ENCODE data around the gene BLOC1S5.
A peak's percentile ranks its signal among the peaks of the same experiment; 100 is the strongest.

BLOC1S5 gene

DNA sequence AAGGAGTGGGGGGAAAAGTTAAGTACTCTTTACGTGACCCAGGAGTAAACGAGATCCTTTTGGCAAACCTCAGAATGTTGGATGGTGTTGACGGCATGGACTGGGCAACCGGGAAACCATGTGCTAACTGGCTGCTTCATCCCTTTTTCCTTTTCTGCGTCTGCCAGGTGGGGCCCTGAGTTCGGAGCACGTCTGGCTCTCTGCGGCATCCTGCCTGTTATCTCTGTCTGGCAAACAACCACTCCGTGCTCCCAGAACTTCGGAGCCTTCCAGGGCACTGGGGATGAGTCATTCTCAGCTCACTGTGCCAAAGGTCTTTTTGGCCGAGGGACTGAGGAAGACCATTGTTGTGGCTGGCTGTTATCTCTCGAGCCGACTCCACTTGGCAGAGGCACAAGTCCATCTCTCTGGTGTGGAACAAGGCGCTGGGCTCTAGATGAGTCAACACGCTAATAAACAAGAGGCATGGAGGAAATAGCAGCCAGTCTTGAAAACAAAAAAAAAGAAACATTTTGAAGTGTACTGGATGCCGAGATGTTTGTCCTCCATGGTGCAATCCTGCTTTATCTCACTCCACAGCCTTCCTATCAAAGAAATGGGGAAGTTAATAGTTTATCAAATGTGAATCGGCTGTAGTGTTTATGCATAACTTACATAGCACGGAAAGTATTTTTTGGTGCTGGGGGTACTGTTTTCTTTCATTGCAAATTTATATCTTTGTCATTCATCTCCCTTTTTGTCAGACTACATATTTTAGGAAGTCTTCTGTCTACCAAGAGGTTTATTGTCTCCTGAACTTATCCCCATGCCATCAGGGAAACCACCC is 89.0 kb downstream of the BLOC1S5 start:
- Histone ChIP-seq H3K4me3 (ENCODE audit: low read depth, low read length) (peak overlapping the region; percentile 66), H3K27ac (ENCODE audit: low read depth, low read length) (peak overlapping the region; percentile 14; the same call in 1 of the 2 replicates), H3K4me1 (ENCODE audit: control insufficient read depth, insufficient read depth, low read length, unreplicated experiment) (peaks cover 15% of the 10 kb centered on the region), H3K36me3 (ENCODE audit: insufficient read depth, low read length) (no peaks in the 10 kb centered on the region), H3K79me2 (ENCODE audit: control insufficient read depth, insufficient read depth, low read length, unreplicated experiment) (no peaks in the 10 kb centered on the region), H2AFZ (ENCODE audit: low read length, unreplicated experiment) (no peak overlapping the region), H3K27me3 (ENCODE audit: insufficient read depth, low read length) (no peaks in the 10 kb centered on the region)

DNA sequence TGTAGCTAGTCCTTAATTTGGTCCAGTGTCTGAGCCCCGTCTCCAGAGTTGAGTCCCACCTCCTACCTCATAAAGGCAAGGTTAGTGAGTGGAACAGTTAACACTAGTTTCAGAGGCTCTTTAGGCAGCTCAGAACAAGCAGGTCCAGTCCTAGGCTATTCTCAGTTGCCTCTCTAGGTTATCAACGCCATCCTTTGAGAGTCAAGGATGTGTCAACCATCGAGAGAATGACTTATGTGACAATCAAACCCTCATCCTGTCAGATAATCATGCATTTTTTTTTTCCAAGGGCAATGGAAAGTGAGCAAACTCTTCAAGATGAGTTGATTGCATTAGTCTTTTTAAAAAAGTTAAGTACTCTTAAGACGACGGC is 89.6 kb downstream of the BLOC1S5 start:
- peak overlapping the region; percentile 7; the same call in 1 of the 2 replicates for H3K27ac ChIP-seq (ENCODE audit: low read depth, low read length)
- H3K4me1 ChIP-seq (ENCODE audit: control insufficient read depth, insufficient read depth, low read length, unreplicated experiment): peaks cover 15% of the 10 kb centered on the region
- peak overlapping the region; percentile 66 for H3K4me3 ChIP-seq (ENCODE audit: low read depth, low read length)
- no peaks in the 10 kb centered on the region for H3K79me2 ChIP-seq (ENCODE audit: control insufficient read depth, insufficient read depth, low read length, unreplicated experiment)
- H2AFZ ChIP-seq (ENCODE audit: low read length, unreplicated experiment): no peak overlapping the region
- H3K36me3 ChIP-seq (ENCODE audit: insufficient read depth, low read length): no peaks in the 10 kb centered on the region
- H3K27me3 ChIP-seq (ENCODE audit: insufficient read depth, low read length): no peaks in the 10 kb centered on the region

DNA sequence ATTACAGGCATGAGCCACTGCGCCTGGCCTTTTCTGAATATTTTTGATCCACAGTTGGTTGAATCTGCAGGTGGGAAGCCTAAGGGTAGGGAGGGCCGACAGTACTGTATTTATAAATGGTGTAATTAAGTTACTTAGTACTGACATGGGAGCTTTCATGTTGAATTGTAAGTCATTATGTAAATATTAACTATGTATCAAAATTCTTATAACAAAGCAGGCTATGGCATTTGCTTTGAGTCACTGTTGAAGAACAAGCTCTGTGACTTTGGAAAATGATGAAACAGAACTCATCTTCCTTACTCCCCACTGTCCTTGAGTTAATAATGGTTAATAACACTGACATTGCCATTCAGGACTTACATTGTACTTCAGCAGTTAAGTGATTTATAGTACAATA is 90.6 kb downstream of the BLOC1S5 start:
- no peaks in the 10 kb centered on the region for H3K79me2 ChIP-seq (ENCODE audit: control insufficient read depth, insufficient read depth, low read length, unreplicated experiment)
- no peak overlapping the region for H3K27ac ChIP-seq (ENCODE audit: low read depth, low read length)
- no peaks in the 10 kb centered on the region for H3K36me3 ChIP-seq (ENCODE audit: insufficient read depth, low read length)
- peaks cover 15% of the 10 kb centered on the region for H3K4me1 ChIP-seq (ENCODE audit: control insufficient read depth, insufficient read depth, low read length, unreplicated experiment)
- H3K27me3 ChIP-seq (ENCODE audit: insufficient read depth, low read length): no peaks in the 10 kb centered on the region
- no peak overlapping the region for H2AFZ ChIP-seq (ENCODE audit: low read length, unreplicated experiment)
- H3K4me3 ChIP-seq (ENCODE audit: low read depth, low read length): no peak overlapping the region

DNA sequence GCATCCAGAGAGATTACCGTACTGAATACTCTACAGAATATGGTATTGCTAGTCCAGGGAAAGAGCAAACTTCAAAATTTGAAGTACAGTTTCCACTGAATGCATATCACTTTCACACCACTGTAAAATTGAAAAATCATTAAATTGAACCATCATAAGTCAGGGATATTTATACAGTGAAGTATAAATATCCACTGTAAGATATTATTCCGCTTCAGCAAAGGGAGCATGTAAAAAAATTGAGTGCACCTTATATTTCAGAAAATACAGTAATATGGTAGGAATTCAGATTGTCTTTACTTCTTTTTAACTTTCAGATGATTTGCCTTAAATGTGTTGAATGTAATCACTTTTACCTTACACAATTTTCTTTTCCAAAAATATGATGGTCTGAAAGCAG is 92.7 kb downstream of the BLOC1S5 start:
- H2AFZ ChIP-seq (ENCODE audit: low read length, unreplicated experiment): no peak overlapping the region
- H3K4me1 ChIP-seq (ENCODE audit: control insufficient read depth, insufficient read depth, low read length, unreplicated experiment): peaks cover 15% of the 10 kb centered on the region
- H3K79me2 ChIP-seq (ENCODE audit: control insufficient read depth, insufficient read depth, low read length, unreplicated experiment): no peaks in the 10 kb centered on the region
- H3K36me3 ChIP-seq (ENCODE audit: insufficient read depth, low read length): no peaks in the 10 kb centered on the region
- no peak overlapping the region for H3K4me3 ChIP-seq (ENCODE audit: low read depth, low read length)
- no peak overlapping the region for H3K27ac ChIP-seq (ENCODE audit: low read depth, low read length)
- no peaks in the 10 kb centered on the region for H3K27me3 ChIP-seq (ENCODE audit: insufficient read depth, low read length)

DNA sequence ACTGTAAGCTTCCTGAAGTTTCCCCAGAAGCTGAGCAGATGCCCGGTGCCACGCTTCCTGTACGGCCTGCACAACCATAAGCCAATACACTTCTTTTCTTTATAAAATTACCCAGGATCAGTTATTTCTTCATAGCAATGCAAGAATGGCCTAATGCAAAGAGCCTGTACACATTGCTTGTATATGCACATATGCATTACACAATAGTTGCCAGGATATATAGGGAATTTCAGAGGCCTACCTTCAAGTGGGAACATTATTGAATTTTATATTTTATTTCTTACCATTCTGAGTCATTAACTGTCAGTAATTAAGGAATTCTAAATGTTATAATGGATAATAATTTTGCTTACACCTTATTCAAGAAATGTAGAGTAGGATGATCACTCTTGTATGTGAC is 93.6 kb downstream of the BLOC1S5 start:
- no peak overlapping the region for H2AFZ ChIP-seq (ENCODE audit: low read length, unreplicated experiment)
- no peak overlapping the region for H3K27ac ChIP-seq (ENCODE audit: low read depth, low read length)
- H3K4me3 ChIP-seq (ENCODE audit: low read depth, low read length): no peak overlapping the region
- no peaks in the 10 kb centered on the region for H3K36me3 ChIP-seq (ENCODE audit: insufficient read depth, low read length)
- H3K79me2 ChIP-seq (ENCODE audit: control insufficient read depth, insufficient read depth, low read length, unreplicated experiment): no peaks in the 10 kb centered on the region
- no peaks in the 10 kb centered on the region for H3K27me3 ChIP-seq (ENCODE audit: insufficient read depth, low read length)
- peaks cover 10% of the 10 kb centered on the region for H3K4me1 ChIP-seq (ENCODE audit: control insufficient read depth, insufficient read depth, low read length, unreplicated experiment)

Measured in ACC112 (cell line).